HG02763 (cell line): ENCODE measurements around the gene TEX13A.

ENCODE experiments used
- ATAC-seq: cut with Tn5 transposase; IDR thresholded peaks from one replicate; pipeline ENCODE4 v1.9.1; 2021; ENCODE audit warnings: mild to moderate bottlenecking, moderate library complexity; ENCODE audit not compliant: unreplicated experiment

TEX13A gene

DNA sequence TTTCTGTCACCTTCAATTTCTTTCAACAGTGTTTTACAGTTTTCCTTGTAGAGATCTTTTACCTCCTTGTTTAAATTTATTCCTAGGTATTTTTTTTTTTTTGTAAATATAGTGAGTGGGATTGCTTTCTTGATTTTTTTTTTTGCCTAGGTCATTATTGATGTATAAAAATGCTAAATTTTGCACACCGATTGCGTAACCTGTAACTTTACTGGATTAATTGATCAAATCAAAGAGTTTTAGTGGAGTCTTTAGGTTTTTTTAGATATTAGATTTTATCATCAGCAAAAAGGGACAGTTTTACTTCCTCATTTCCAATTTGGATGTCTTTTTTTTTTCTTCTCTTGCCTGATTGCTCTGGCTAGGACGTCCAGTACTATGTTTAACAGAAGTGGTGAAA, 40.9 kb downstream of the TEX13A start:
- no peak for ATAC-seq

DNA sequence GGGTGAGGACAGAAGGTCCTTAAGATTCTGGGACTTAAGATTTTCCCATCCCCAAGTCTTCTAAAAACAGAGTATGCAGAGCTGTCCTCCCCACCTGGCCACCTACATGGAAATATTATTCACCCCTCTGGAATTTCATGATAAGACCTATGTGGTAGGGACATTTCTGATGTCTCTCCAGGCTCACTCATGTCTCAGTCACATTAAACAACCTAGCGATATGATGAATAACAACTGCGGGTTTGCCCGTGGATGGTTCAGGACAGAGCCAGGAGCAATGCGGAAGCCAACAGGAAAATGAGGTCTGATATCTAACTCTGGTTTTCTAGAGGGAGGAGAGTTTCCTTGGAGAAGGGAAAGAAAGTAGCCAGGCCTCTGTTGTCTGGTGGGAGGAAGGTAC, 47.4 kb downstream of the TEX13A start:
- ATAC-seq, result no peak
